Measurements from ENCODE around the gene PDK2. TPM values are rescaled to one million over a fixed set of nuclear protein-coding genes. Genes with fewer than 3 reads are reported as not detected.

PDK2 gene
- total RNA-seq, 1 donor from 2014 or later = 12.6 TPM

DNA sequence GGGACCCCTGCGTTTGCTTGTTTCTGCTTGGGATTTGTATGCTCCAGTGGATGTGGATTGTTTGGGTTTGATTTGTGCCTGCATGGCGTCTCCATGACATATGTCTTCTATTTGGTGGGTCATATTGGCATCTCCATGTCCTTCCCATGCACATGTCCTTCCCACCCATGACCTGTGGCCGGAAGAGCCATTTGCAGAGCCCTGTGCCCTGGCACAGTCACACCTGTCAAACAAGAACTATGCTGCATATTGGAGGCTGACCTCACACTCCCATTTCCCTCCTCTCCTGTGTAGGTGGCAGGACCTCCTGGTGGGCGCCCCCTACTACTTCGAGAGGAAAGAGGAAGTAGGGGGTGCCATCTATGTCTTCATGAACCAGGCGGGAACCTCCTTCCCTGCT lies 23.5 kb upstream of the PDK2 start:
- peaks cover 7% of the 10 kb centered on the region for H3K27me3 Mint-ChIP-seq (ENCODE audit: insufficient read depth, low read depth)
- no peaks in the 10 kb centered on the region for H3K4me1 ChIP-seq
- DNase-seq (ENCODE audit: low spot score) = no peak
- peak overlapping the region; percentile 35 for H3K4me3 Mint-ChIP-seq
- no peak overlapping the region for H2AFZ ChIP-seq (replicated peaks)
- no peak overlapping the region for H3K4me3 ChIP-seq
- H3K9me3 Mint-ChIP-seq = no peaks in the 10 kb centered on the region
- no peaks in the 10 kb centered on the region for H3K36me3 ChIP-seq
- no peaks in the 10 kb centered on the region for H3F3A ChIP-seq (ENCODE audit: low read depth)
- H3K79me2 ChIP-seq (ENCODE audit: low read depth) = no peaks in the 10 kb centered on the region
- TF ChIP-seq EZH2phosphoT487 (IDR thresholded peaks at IDR 0.05) (no peak), CTCF (IDR thresholded peaks at IDR 0.05) (no peak), EZH2 (IDR thresholded peaks at IDR 0.05) (no peak)
- peaks cover 2% of the 10 kb centered on the region for H3K4me1 Mint-ChIP-seq
- no peaks in the 10 kb centered on the region for H3K36me3 Mint-ChIP-seq
- H4K20me1 ChIP-seq (ENCODE audit: low read depth) = no peaks in the 10 kb centered on the region
- no peaks in the 10 kb centered on the region for H3K27me3 ChIP-seq
- H3K27ac Mint-ChIP-seq = no peak overlapping the region
- H3K27ac ChIP-seq = no peak overlapping the region
- H3K4me2 ChIP-seq = no peak overlapping the region
- H3K9ac ChIP-seq = no peak overlapping the region
- no peaks in the 10 kb centered on the region for H3K9me3 ChIP-seq (ENCODE audit: low read depth)

GRCh38 chr17:50072130-50072529 lies 23.0 kb upstream of the PDK2 start:
- Histone ChIP-seq H3K4me2 (no peak overlapping the region), H3K4me1 (no peaks in the 10 kb centered on the region), H3F3A (ENCODE audit: low read depth) (no peaks in the 10 kb centered on the region), H3K4me3 (no peak overlapping the region), H3K9me3 (ENCODE audit: low read depth) (no peaks in the 10 kb centered on the region), H4K20me1 (ENCODE audit: low read depth) (no peaks in the 10 kb centered on the region), H3K9ac (no peak overlapping the region), H3K27me3 (no peaks in the 10 kb centered on the region), H3K79me2 (ENCODE audit: low read depth) (no peaks in the 10 kb centered on the region), H3K27ac (no peak overlapping the region), H2AFZ (replicated peaks) (no peak overlapping the region), H3K36me3 (no peaks in the 10 kb centered on the region)
- Mint-ChIP-seq H3K4me1 (peaks cover 2% of the 10 kb centered on the region), H3K36me3 (no peaks in the 10 kb centered on the region), H3K27me3 (ENCODE audit: insufficient read depth, low read depth) (peaks cover 7% of the 10 kb centered on the region), H3K4me3 (no peak overlapping the region), H3K9me3 (no peaks in the 10 kb centered on the region), H3K27ac (no peak overlapping the region)
- DNase-seq (ENCODE audit: low spot score) = no peak
- TF ChIP-seq EZH2 (IDR thresholded peaks at IDR 0.05) (no peak), EZH2phosphoT487 (IDR thresholded peaks at IDR 0.05) (no peak)

DNA sequence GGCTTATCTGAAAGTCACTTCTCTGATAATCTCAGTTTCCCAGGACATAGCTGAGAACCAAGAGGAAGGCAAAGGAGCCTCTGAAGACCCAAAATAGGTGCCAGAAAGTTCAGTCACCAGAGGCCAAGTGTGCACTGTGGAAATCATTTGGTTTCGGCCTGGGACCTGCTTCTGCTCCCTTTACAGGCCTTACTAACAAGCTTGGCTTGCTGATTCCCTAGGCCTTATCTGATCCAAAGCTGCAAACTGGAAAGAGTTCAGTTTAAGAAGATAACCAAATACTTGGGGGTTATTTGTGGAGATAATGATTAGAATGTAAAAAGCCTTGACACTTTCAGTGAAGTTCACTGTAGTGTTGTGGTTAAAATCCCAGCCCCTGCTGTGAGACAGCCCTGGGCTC lies 22.2 kb upstream of the PDK2 start:
- Mint-ChIP-seq H3K27me3 (ENCODE audit: insufficient read depth, low read depth) (peaks cover 7% of the 10 kb centered on the region), H3K4me3 (no peak overlapping the region), H3K27ac (no peak overlapping the region), H3K9me3 (no peaks in the 10 kb centered on the region), H3K4me1 (peaks cover 2% of the 10 kb centered on the region), H3K36me3 (no peaks in the 10 kb centered on the region)
- Histone ChIP-seq H3K27ac (no peak overlapping the region), H3F3A (ENCODE audit: low read depth) (no peaks in the 10 kb centered on the region), H3K4me3 (no peak overlapping the region), H3K9me3 (ENCODE audit: low read depth) (no peaks in the 10 kb centered on the region), H3K79me2 (ENCODE audit: low read depth) (no peaks in the 10 kb centered on the region), H3K27me3 (no peaks in the 10 kb centered on the region), H2AFZ (replicated peaks) (no peak overlapping the region), H3K36me3 (no peaks in the 10 kb centered on the region), H3K4me1 (no peaks in the 10 kb centered on the region), H3K9ac (no peak overlapping the region), H3K4me2 (no peak overlapping the region), H4K20me1 (ENCODE audit: low read depth) (no peaks in the 10 kb centered on the region)
- TF ChIP-seq EZH2 (IDR thresholded peaks at IDR 0.05) (no peak), EZH2phosphoT487 (IDR thresholded peaks at IDR 0.05) (no peak), CTCF (IDR thresholded peaks at IDR 0.05) (no peak)
- no peak for DNase-seq (ENCODE audit: low spot score)

DNA sequence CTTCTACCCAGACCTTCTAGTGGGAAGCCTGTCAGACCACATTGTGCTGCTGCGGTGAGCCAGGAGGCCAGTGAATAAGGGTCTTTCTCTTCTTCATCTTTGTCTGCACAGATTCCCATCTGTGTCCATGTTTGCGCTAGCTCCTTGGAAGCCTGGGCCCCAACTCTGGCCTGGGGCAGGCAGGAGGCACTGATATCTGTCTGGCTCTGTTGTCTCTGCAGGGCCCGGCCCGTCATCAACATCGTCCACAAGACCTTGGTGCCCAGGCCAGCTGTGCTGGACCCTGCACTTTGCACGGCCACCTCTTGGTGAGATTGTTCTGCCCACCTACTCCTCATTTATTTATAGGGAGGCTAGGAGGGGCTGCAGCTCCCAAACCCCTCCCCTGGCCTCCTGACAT lies 20.9 kb upstream of the PDK2 start:
- no peaks in the 10 kb centered on the region for H3K9me3 ChIP-seq (ENCODE audit: low read depth)
- no peak overlapping the region for H3K4me3 Mint-ChIP-seq
- H3K27ac ChIP-seq = no peak overlapping the region
- H3K27me3 ChIP-seq = no peaks in the 10 kb centered on the region
- no peak overlapping the region for H3K27ac Mint-ChIP-seq
- H3K36me3 ChIP-seq = no peaks in the 10 kb centered on the region
- H2AFZ ChIP-seq (replicated peaks) = no peak overlapping the region
- H3K27me3 Mint-ChIP-seq (ENCODE audit: insufficient read depth, low read depth) = peaks cover 7% of the 10 kb centered on the region
- H3K4me1 Mint-ChIP-seq = peaks cover 2% of the 10 kb centered on the region
- H3F3A ChIP-seq (ENCODE audit: low read depth) = no peaks in the 10 kb centered on the region
- no peaks in the 10 kb centered on the region for H3K79me2 ChIP-seq (ENCODE audit: low read depth)
- H3K36me3 Mint-ChIP-seq = no peaks in the 10 kb centered on the region
- TF ChIP-seq EZH2 (IDR thresholded peaks at IDR 0.05) = no peak
- TF ChIP-seq EZH2phosphoT487 (IDR thresholded peaks at IDR 0.05) = no peak
- TF ChIP-seq CTCF (IDR thresholded peaks at IDR 0.05) = no peak
- H3K4me3 ChIP-seq = no peak overlapping the region
- no peaks in the 10 kb centered on the region for H3K9me3 Mint-ChIP-seq
- H3K9ac ChIP-seq = no peak overlapping the region
- no peak overlapping the region for H3K4me2 ChIP-seq
- DNase-seq (ENCODE audit: low spot score) = no peak
- no peaks in the 10 kb centered on the region for H4K20me1 ChIP-seq (ENCODE audit: low read depth)
- no peaks in the 10 kb centered on the region for H3K4me1 ChIP-seq

Measured in neural progenitor cell (in vitro differentiated cells).